ENCODE data around the gene EGR1.

Gene EGR1

DNA sequence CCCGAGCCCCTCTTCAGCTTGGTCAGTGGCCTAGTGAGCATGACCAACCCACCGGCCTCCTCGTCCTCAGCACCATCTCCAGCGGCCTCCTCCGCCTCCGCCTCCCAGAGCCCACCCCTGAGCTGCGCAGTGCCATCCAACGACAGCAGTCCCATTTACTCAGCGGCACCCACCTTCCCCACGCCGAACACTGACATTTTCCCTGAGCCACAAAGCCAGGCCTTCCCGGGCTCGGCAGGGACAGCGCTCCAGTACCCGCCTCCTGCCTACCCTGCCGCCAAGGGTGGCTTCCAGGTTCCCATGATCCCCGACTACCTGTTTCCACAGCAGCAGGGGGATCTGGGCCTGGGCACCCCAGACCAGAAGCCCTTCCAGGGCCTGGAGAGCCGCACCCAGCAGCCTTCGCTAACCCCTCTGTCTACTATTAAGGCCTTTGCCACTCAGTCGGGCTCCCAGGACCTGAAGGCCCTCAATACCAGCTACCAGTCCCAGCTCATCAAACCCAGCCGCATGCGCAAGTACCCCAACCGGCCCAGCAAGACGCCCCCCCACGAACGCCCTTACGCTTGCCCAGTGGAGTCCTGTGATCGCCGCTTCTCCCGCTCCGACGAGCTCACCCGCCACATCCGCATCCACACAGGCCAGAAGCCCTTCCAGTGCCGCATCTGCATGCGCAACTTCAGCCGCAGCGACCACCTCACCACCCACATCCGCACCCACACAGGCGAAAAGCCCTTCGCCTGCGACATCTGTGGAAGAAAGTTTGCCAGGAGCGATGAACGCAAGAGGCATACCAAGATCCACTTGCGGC, 1.8 kb downstream of the EGR1 start:
- TF ChIP-seq, protein P1, sequence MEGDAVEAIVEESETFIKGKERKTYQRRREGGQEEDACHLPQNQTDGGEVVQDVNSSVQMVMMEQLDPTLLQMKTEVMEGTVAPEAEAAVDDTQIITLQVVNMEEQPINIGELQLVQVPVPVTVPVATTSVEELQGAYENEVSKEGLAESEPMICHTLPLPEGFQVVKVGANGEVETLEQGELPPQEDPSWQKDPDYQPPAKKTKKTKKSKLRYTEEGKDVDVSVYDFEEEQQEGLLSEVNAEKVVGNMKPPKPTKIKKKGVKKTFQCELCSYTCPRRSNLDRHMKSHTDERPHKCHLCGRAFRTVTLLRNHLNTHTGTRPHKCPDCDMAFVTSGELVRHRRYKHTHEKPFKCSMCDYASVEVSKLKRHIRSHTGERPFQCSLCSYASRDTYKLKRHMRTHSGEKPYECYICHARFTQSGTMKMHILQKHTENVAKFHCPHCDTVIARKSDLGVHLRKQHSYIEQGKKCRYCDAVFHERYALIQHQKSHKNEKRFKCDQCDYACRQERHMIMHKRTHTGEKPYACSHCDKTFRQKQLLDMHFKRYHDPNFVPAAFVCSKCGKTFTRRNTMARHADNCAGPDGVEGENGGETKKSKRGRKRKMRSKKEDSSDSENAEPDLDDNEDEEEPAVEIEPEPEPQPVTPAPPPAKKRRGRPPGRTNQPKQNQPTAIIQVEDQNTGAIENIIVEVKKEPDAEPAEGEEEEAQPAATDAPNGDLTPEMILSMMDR (IDR thresholded peaks at IDR 0.05; ENCODE audit: low read length, missing control alignments), result no peak
- peak overlapping the region; percentile 67 for H3K4me3 ChIP-seq (replicated peaks; ENCODE audit: low read depth, low read length)
- peak; percentile 55 for DNase-seq (ENCODE audit: low read depth)

DNA sequence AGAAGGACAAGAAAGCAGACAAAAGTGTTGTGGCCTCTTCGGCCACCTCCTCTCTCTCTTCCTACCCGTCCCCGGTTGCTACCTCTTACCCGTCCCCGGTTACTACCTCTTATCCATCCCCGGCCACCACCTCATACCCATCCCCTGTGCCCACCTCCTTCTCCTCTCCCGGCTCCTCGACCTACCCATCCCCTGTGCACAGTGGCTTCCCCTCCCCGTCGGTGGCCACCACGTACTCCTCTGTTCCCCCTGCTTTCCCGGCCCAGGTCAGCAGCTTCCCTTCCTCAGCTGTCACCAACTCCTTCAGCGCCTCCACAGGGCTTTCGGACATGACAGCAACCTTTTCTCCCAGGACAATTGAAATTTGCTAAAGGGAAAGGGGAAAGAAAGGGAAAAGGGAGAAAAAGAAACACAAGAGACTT, 2.4 kb downstream of the EGR1 start:
- no peak for DNase-seq (ENCODE audit: low read depth)
- TF ChIP-seq, protein P1 (IDR thresholded peaks at IDR 0.05; ENCODE audit: low read length, missing control alignments), result no peak
- H3K4me3 ChIP-seq (replicated peaks; ENCODE audit: low read depth, low read length), result peak overlapping the region; percentile 12

DNA sequence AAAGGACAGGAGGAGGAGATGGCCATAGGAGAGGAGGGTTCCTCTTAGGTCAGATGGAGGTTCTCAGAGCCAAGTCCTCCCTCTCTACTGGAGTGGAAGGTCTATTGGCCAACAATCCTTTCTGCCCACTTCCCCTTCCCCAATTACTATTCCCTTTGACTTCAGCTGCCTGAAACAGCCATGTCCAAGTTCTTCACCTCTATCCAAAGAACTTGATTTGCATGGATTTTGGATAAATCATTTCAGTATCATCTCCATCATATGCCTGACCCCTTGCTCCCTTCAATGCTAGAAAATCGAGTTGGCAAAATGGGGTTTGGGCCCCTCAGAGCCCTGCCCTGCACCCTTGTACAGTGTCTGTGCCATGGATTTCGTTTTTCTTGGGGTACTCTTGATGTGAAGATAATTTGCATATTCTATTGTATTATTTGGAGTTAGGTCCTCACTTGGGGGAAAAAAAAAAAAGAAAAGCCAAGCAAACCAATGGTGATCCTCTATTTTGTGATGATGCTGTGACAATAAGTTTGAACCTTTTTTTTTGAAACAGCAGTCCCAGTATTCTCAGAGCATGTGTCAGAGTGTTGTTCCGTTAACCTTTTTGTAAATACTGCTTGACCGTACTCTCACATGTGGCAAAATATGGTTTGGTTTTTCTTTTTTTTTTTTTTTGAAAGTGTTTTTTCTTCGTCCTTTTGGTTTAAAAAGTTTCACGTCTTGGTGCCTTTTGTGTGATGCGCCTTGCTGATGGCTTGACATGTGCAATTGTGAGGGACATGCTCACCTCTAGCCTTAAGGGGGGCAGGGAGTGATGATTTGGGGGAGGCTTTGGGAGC, 3.1 kb downstream of the EGR1 start:
- TF ChIP-seq, protein P1 (IDR thresholded peaks at IDR 0.05; ENCODE audit: low read length, missing control alignments), result no peak
- DNase-seq (ENCODE audit: low read depth), result peak; percentile 69
- H3K4me3 ChIP-seq (replicated peaks; ENCODE audit: low read depth, low read length), result peak overlapping the region; percentile 12

DNA sequence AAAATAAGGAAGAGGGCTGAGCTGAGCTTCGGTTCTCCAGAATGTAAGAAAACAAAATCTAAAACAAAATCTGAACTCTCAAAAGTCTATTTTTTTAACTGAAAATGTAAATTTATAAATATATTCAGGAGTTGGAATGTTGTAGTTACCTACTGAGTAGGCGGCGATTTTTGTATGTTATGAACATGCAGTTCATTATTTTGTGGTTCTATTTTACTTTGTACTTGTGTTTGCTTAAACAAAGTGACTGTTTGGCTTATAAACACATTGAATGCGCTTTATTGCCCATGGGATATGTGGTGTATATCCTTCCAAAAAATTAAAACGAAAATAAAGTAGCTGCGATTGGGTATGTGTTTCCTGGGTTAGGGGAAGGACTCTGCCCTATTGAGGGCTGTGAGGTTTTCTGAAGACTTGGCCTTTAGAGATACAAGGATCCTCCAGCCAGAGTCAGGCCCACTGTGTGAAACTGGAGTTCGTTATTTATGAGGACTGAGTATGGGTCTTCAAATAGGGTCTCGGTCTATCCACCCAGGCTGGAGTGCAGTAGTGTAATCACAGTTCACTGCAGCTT, 3.8 kb downstream of the EGR1 start:
- TF ChIP-seq, protein P1 (IDR thresholded peaks at IDR 0.05; ENCODE audit: low read length, missing control alignments), result no peak
- DNase-seq (ENCODE audit: low read depth), result peak; percentile 83
- no peak overlapping the region for H3K4me3 ChIP-seq (replicated peaks; ENCODE audit: low read depth, low read length)

DNA sequence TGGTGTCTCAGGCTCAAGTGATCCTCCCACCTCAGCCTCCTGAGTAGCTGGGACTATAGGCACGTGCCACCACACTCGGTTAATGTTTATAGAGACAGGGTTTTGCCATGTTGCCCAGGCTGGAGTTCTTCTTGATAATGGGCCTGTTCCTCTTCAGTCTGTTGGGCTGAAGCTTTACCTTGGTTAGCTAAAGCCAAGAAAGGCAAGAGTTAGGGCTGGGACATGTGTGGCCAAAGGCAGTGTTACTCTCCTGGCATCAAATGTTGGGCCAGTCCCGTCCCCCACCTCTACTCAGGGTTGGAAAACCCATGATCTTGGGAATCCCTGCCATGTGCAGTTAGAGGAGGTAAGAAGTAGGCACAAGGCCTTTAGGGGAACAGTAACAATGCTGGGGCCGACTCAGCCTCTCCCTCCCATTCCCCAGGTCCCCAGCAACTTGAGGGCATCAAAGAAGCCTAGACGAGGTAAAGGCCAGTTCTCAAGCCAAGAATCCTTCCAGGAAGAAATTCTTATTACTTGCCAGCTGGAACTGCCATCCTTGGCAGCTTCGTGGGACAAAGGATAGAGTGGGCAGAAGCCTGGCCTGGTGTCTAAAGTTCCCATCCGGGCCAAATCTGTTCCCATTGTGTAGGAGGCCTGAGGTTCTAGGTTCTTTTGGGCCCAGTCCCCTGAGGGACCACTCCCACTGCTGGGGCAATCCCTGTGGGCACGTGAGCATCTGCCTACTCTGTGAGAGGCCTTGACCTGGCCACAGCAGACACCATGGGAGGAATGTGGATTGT, 4.5 kb downstream of the EGR1 start:
- DNase-seq (ENCODE audit: low read depth), result peak; percentile 93

More for the DNA sequence above, 4.5 kb downstream of the EGR1 start:
- H3K4me3 ChIP-seq (replicated peaks; ENCODE audit: low read depth, low read length), result no peak overlapping the region
- TF ChIP-seq, protein P1 (IDR thresholded peaks at IDR 0.05; ENCODE audit: low read length, missing control alignments), result no peak
